CD1c-positive myeloid dendritic cell (primary cell): ENCODE measurements around the gene OSCAR.
A peak's percentile ranks its signal among the peaks of the same experiment; 100 is the strongest.

Experiments
- DNase-seq: peaks from one replicate; pipeline ENCODE4 v3.0.0-alpha.2; 2016; ENCODE audit errors: extremely low spot score

Gene OSCAR

GRCh38 chr19:54094426-54095000 is 6.1 kb downstream of the OSCAR start:
- DNase-seq = no peak

- DNase-seq = no peak
Observed at GRCh38 chr19:54084410-54084809, 16.2 kb downstream of the OSCAR start.

GRCh38 chr19:54081032-54081431 is 19.6 kb downstream of the OSCAR start, which contains the start of gene TARM1:
TARM1 (minus strand) TSS chr19:54081365; CDS start chr19:54081340, 25 bp downstream.
- DNase-seq = no peak

GRCh38 chr19:54077334-54077733 is 23.3 kb downstream of the OSCAR start:
- DNase-seq = peak; percentile 72

GRCh38 chr19:54074851-54075250 is 25.8 kb downstream of the OSCAR start:
- DNase-seq = no peak

- DNase-seq = no peak
Observed at GRCh38 chr19:54073829-54074228, 26.8 kb downstream of the OSCAR start.

GRCh38 chr19:54069470-54069869 is 31.1 kb downstream of the OSCAR start:
- no peak for DNase-seq

GRCh38 chr19:54063350-54064116 is 37.1 kb downstream of the OSCAR start, which contains the start of gene VSTM1:
VSTM1 (minus strand) TSS chr19:54063897; CDS start chr19:54063777, 120 bp downstream.
- no peak for DNase-seq

- DNase-seq = peak; percentile 51
Observed at GRCh38 chr19:54062643-54063042, 38.0 kb downstream of the OSCAR start.

- peak; percentile 83 for DNase-seq
Observed at GRCh38 chr19:54047616-54048015, 53.0 kb downstream of the OSCAR start.

GRCh38 chr19:54045771-54046170 is 54.8 kb downstream of the OSCAR start:
- DNase-seq = no peak
